WERI-Rb-1 (cell line): ENCODE results near the gene SCFD2.

Source experiments
- DNase-seq: peaks from one replicate; pipeline ENCODE4 v3.0.0-alpha.2; 2020
- H3K27ac ChIP-seq: fragments of 250-450 bp; sonication (Bioruptor Pico); 2 replicates; pipeline ENCODE4 v1.5.1; 2020; ENCODE audit warnings: mild to moderate bottlenecking, moderate library complexity
- H3K27me3 ChIP-seq: fragments of 250-450 bp; sonication (Bioruptor Pico); 2 replicates; pipeline ENCODE4 v1.5.1; 2021; ENCODE audit warnings: mild to moderate bottlenecking, low read depth, moderate library complexity; ENCODE audit not compliant: insufficient read depth, severe bottlenecking
- H3K36me3 ChIP-seq: fragments of 250-450 bp; sonication (Bioruptor Pico); 2 replicates; pipeline ENCODE4 v1.5.1; 2020; ENCODE audit warnings: mild to moderate bottlenecking, moderate library complexity
- H3K4me3 ChIP-seq: 2 replicates; pipeline ENCODE4 v1.5.1; 2011; ENCODE audit warnings: low read depth, mild to moderate bottlenecking, control low read depth, low read length
- H3K9me3 ChIP-seq: fragments of 250-450 bp; sonication (Bioruptor Pico); 2 replicates; pipeline ENCODE4 v1.5.1; 2021; ENCODE audit warnings: mild to moderate bottlenecking, moderate library complexity; ENCODE audit not compliant: severe bottlenecking
- CTCF ChIP-seq: IDR thresholded peaks from 2 replicates; pipeline ENCODE4 v1.5.1; 2011; ENCODE audit warnings: low read depth, mild to moderate bottlenecking, control low read depth, inconsistent platforms, low read length

Gene SCFD2

GRCh38 chr4:53169695-53170617 is 195.9 kb downstream of the SCFD2 start:
- no peak for DNase-seq
- no peaks in the 10 kb centered on the region for H3K27me3 ChIP-seq
- no peak for TF ChIP-seq CTCF
- no peaks in the 10 kb centered on the region for H3K9me3 ChIP-seq
- no peaks in the 10 kb centered on the region for H3K36me3 ChIP-seq
- H3K4me3 ChIP-seq = no peak overlapping the region
- H3K27ac ChIP-seq = no peak overlapping the region

GRCh38 chr4:53168228-53168627 is 197.6 kb downstream of the SCFD2 start:
- TF ChIP-seq CTCF = no peak
- Histone ChIP-seq H3K27me3 (no peaks in the 10 kb centered on the region), H3K27ac (no peak overlapping the region), H3K4me3 (no peak overlapping the region), H3K36me3 (no peaks in the 10 kb centered on the region), H3K9me3 (no peaks in the 10 kb centered on the region)
- no peak for DNase-seq

GRCh38 chr4:53162969-53163368 is 202.9 kb downstream of the SCFD2 start:
- TF ChIP-seq CTCF = no peak
- Histone ChIP-seq H3K27me3 (no peaks in the 10 kb centered on the region), H3K9me3 (no peaks in the 10 kb centered on the region), H3K27ac (no peak overlapping the region), H3K4me3 (no peak overlapping the region), H3K36me3 (no peaks in the 10 kb centered on the region)
- no peak for DNase-seq

GRCh38 chr4:53161787-53162433 is 204.0 kb downstream of the SCFD2 start:
- Histone ChIP-seq H3K27ac (no peak overlapping the region), H3K9me3 (no peaks in the 10 kb centered on the region), H3K27me3 (no peaks in the 10 kb centered on the region), H3K4me3 (no peak overlapping the region), H3K36me3 (no peaks in the 10 kb centered on the region)
- DNase-seq = no peak
- TF ChIP-seq CTCF = no peak

- Histone ChIP-seq H3K4me3 (no peak overlapping the region), H3K27me3 (no peaks in the 10 kb centered on the region), H3K36me3 (no peaks in the 10 kb centered on the region), H3K9me3 (no peaks in the 10 kb centered on the region), H3K27ac (no peak overlapping the region)
- no peak for DNase-seq
- TF ChIP-seq CTCF = no peak
These were observed 204.6 kb downstream of the SCFD2 start for GRCh38 chr4:53161051-53161786.
